Measurements from ENCODE around the gene RMI2.

Gene RMI2

DNA sequence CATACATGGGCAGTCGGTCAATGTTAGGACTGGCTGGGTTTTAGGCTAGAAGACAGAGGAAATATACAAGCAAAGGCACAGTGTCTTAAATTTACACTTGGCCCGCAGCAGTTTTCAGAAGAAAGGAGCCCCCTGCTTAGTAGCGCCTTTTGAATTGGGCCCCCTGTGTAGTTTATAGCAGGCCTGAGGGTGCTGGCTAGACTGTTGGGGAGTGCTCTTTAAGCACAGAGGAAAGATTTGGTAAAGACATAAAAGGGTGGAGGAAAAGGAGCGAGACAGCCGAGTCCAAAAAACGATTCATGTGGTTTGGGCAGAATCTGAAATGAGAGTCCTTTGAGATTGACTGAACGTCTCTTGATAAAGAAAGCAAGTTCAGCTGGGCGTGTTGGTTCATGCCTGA is 10.6 kb downstream of the RMI2 start:
- TF ChIP-seq, protein P1, sequence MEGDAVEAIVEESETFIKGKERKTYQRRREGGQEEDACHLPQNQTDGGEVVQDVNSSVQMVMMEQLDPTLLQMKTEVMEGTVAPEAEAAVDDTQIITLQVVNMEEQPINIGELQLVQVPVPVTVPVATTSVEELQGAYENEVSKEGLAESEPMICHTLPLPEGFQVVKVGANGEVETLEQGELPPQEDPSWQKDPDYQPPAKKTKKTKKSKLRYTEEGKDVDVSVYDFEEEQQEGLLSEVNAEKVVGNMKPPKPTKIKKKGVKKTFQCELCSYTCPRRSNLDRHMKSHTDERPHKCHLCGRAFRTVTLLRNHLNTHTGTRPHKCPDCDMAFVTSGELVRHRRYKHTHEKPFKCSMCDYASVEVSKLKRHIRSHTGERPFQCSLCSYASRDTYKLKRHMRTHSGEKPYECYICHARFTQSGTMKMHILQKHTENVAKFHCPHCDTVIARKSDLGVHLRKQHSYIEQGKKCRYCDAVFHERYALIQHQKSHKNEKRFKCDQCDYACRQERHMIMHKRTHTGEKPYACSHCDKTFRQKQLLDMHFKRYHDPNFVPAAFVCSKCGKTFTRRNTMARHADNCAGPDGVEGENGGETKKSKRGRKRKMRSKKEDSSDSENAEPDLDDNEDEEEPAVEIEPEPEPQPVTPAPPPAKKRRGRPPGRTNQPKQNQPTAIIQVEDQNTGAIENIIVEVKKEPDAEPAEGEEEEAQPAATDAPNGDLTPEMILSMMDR (IDR thresholded peaks at IDR 0.05; ENCODE audit: low read depth, low read length, missing control alignments) = no peak
- DNase-seq (ENCODE audit: extremely low read depth, low read depth) = no peak
- no peak overlapping the region for H3K4me3 ChIP-seq (replicated peaks; ENCODE audit: low read depth, low read length)

DNA sequence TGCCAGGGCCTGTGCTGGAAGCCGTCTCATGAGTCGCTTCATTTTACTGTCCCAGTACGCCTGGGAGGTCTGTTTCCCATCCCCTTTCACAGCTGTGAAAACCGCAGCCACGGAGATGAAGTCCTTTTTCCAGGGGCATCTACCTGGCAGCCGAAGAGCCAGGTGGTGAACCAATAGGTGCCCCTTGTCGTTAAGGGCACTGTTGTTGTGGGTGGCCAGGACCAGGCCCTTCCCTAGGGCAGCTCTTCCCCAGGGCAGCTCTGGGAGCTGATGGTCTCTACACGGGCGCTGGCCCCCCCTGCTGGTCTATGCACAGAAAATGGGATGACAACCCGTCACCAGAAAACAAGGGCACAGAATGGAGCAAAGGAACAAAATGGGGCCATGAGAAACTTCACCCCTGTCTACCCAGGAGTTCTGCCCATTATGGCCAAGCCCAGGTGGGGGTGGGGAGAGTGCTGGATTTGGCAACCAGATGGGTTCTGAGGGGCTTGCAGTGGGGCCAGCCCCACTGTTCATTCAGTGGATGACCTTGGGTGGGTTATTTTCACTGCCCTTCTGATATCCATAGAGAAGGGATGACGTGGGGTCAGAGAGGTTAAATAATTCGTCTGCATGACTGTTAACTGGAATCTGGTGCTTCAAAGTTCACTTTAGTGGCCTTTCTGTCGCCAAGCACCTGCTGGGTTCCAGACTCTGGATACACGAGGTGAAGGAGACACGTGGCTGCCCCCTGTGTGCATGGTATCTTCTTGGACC is 11.5 kb downstream of the RMI2 start:
- no peak for DNase-seq (ENCODE audit: extremely low read depth, low read depth)
- TF ChIP-seq, protein P1 (IDR thresholded peaks at IDR 0.05; ENCODE audit: low read depth, low read length, missing control alignments) = peak; percentile 77
- H3K4me3 ChIP-seq (replicated peaks; ENCODE audit: low read depth, low read length) = no peak overlapping the region

DNA sequence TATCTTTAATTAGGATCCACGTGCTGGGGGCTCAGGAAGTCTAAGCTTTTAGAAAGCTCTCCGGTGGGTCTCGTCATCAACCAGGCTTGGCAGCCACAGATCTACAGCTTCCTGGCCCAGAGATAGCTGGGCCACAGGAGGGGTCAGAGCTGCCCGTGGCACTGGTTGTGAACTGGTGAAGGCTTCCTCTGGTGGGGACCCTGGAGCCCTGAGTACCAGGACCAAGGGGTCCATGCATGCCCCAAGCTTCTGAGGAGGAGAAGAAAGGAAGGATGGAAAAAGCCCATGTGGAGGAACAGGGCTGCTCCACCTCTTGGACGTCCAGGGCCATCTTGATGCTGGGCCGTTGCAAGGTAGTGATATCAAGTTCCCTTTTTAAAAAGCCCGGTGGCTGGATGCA is 13.3 kb downstream of the RMI2 start:
- no peak for DNase-seq (ENCODE audit: extremely low read depth, low read depth)
- no peak overlapping the region for H3K4me3 ChIP-seq (replicated peaks; ENCODE audit: low read depth, low read length)
- TF ChIP-seq, protein P1 (IDR thresholded peaks at IDR 0.05; ENCODE audit: low read depth, low read length, missing control alignments) = no peak

DNA sequence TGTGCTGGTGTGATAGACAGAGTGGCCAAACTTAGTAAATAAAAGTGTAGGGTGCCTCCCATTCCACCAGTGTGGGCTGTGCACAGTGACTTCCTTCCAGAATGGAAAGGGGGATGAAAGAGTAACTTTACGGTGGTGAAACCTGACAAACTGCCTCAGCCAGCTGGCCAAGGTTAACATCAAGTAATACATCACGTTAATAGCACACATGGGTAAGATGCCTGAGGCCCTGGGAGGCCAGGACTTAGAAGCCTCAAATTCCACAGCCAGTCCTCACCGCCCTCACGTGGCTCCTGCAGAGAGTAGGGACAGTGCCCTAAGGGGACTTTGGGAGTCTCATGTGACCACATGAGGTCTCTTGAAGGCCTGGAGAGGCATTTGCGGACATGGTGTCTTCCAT is 14.1 kb downstream of the RMI2 start:
- DNase-seq (ENCODE audit: extremely low read depth, low read depth) = no peak
- TF ChIP-seq, protein P1 (IDR thresholded peaks at IDR 0.05; ENCODE audit: low read depth, low read length, missing control alignments) = no peak
- H3K4me3 ChIP-seq (replicated peaks; ENCODE audit: low read depth, low read length) = no peak overlapping the region

DNA sequence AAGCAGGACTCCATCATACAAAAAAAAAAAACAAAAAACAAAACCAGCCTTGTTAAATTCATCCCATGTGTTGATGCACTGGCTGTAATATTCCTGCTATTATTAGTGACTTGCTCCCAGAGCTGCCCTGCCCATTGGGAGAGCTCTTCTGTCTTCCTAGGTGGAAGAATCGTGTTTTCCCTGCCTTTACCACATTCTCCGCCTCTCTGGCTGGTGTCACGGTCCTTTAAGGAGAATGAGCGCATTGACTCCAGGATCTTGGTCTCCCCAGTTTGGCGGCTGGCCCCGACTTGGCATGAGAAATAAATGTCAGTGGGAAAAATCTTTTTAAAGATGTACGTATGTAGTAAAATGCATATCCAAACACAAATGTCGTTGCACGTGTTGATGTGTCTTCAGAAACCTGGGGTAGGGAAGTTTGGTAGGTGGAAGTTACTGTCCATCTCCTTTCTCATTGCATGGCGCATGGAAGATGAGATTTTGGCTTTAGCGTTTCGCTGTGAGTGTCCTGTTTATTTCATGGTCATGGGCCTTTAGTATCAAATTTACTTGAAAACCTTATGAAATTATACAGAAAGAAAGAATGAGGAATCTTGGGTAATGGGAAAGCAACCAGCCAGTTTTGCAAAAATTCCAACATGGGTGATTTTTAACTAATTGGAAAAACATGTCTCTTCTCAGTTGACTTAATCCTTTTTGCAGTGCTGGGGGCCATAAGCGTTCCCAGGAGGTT is 15.5 kb downstream of the RMI2 start:
- H3K4me3 ChIP-seq (replicated peaks; ENCODE audit: low read depth, low read length) = no peak overlapping the region
- TF ChIP-seq, protein P1 (IDR thresholded peaks at IDR 0.05; ENCODE audit: low read depth, low read length, missing control alignments) = no peak
- no peak for DNase-seq (ENCODE audit: extremely low read depth, low read depth)

DNA sequence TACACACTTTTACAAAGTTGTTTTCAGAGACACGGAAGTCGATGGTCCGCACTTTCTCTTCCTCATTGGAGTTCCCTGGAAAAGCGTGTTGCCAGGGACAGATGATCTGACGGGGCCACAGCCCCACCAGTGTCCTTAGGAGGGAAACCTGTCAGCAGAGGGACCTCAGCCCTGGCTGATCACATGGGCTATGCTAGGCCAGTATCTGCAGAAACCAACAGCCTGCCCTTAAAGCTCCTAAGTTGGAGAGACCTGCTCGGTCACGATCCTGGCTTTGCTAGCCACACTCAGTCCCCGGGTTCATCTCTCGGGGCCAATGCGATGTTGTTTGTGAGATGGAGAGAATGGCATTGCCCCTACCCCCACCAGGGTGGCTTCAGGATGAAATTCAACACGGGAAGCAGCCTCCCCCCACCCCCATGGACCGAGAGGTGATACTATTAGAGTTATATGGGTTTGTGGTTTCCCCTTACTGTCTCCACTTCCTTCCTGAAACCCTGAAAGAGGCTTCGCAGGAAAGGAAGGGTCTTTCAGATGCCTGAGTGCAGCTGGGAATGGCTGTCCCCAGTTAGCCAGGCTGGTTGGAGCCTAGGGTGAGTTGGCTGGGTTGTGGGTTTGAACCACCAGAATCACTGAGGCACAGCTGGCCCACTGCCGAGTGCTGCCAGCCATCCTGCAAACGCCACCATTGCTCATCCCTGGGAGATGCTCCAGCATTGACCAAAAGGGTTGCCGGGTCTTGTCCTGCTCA is 16.6 kb downstream of the RMI2 start:
- TF ChIP-seq, protein P1 (IDR thresholded peaks at IDR 0.05; ENCODE audit: low read depth, low read length, missing control alignments) = no peak
- no peak overlapping the region for H3K4me3 ChIP-seq (replicated peaks; ENCODE audit: low read depth, low read length)
- no peak for DNase-seq (ENCODE audit: extremely low read depth, low read depth)
